HepG2 (cell line): ENCODE data around the gene ADAMTS14. TPM values are rescaled to one million over a fixed set of nuclear protein-coding genes. Genes with fewer than 3 reads are reported as not detected.

Experiments used
- ATAC-seq: fragments of 200-7000 bp; cut with Tn5 transposase; 3 replicates; pipeline ENCODE4 v1.9.1; 2020; ENCODE audit warnings: mild to moderate bottlenecking, moderate library complexity
- BruUV-seq: library from RNA; stranded (reverse); fragments of 400-500 nt; replicated peaks from 2 replicates; lab custom pipeline; 2021; lab: Mats Ljungman, UMichigan
- CTCF ChIA-PET: fragments of 300-600 bp; formaldehyde crosslinking; extraction: SDS; loops from one replicate; lab custom pipeline; 2021; ENCODE audit warnings: low total read pairs, inconsistent platforms, low intra/inter-chr PET ratio; lab: Yijun Ruan, JAX
- POLR2A ChIA-PET: fragments of 350-600 bp; sonication (Branson Sonifier 250); formaldehyde crosslinking; loops from one replicate; lab custom pipeline; 2020; ENCODE audit warnings: antibody characterized with exemption, inconsistent platforms; lab: Yijun Ruan, JAX
- DNase-seq: peaks from one replicate; pipeline ENCODE4 v3.0.0-alpha.2; 2015; ENCODE audit warnings: low spot score
- FAIRE-seq: peaks from 3 replicates; lab custom pipeline; 2011; peaks lifted over from hg19 to GRCh38; lab: Jason Lieb, UNC
- H2AFZ ChIP-seq: one replicate; pipeline ENCODE4 v1.6.1; 2011; ENCODE audit warnings: low read length, inconsistent platforms
- H3K27ac ChIP-seq: fragments of 300-600 bp; 3 replicates; pipeline ENCODE4 v1.8.0; 2011; ENCODE audit warnings: mixed run types, mild to moderate bottlenecking, mixed read lengths, low read length, inconsistent platforms; ENCODE audit not compliant: insufficient read depth; ENCODE audit errors: extremely low read length
- H3K27me3 ChIP-seq, 2 experiments: fragments of 200-600 bp in 1 of 2; 2 replicates in 1 of 2; 3 replicates in 1 of 2; pipeline versions ENCODE4 v1.6.0 to v1.8.0; 2011; ENCODE audit warnings: low read length in 2 of 2, mild to moderate bottlenecking in 2 of 2, moderate library complexity in 2 of 2, inconsistent platforms in 1 of 2; ENCODE audit not compliant: insufficient read depth in 2 of 2, control insufficient read depth in 1 of 2
- H3K36me3 ChIP-seq, 2 experiments: fragments of 200-600 bp in 1 of 2; replicated peaks in 1 of 2; 2 replicates in 1 of 2; 3 replicates in 1 of 2; pipeline versions ENCODE4 v1.5.1 to v1.8.0; 2011; ENCODE audit warnings: low read length in 2 of 2, inconsistent platforms in 1 of 2; ENCODE audit not compliant: insufficient read depth in 2 of 2, control insufficient read depth in 1 of 2
- H3K4me1 ChIP-seq: 2 replicates; pipeline ENCODE4 v1.5.1; 2012; ENCODE audit warnings: low read length, inconsistent platforms; ENCODE audit not compliant: insufficient read depth
- H3K4me2 ChIP-seq: 2 replicates; pipeline ENCODE4 v1.6.0; 2011; ENCODE audit warnings: low read depth, low read length, inconsistent platforms
- H3K4me3 ChIP-seq, 3 experiments: fragments of 200-600 bp in 1 of 3; sonication (generic), shearing (Covaris generic) in 1 of 3; replicated peaks in 1 of 3; 2 replicates each; pipeline ENCODE4 v1.5.1; 2011 to 2016; ENCODE audit warnings: low read length in 3 of 3, inconsistent platforms in 2 of 3, low read depth in 2 of 3, mild to moderate bottlenecking in 2 of 3, control low read depth in 1 of 3, mixed read lengths in 1 of 3; ENCODE audit not compliant: insufficient read depth in 1 of 3
- H3K79me2 ChIP-seq: one replicate; pipeline ENCODE4 v1.6.1; 2011; ENCODE audit warnings: low read length, inconsistent platforms; ENCODE audit not compliant: insufficient read depth
- H3K9ac ChIP-seq: 2 replicates; pipeline ENCODE4 v1.6.0; 2011; ENCODE audit warnings: mild to moderate bottlenecking, low read depth, low read length, inconsistent platforms; ENCODE audit not compliant: insufficient read depth
- H3K9me3 ChIP-seq: 2 replicates; pipeline ENCODE4 v1.5.1; 2012; ENCODE audit warnings: mild to moderate bottlenecking, low read length
- H4K20me1 ChIP-seq: 2 replicates; pipeline ENCODE4 v1.6.0; 2011; ENCODE audit warnings: inconsistent platforms, mild to moderate bottlenecking, low read length, moderate library complexity; ENCODE audit not compliant: insufficient read depth
- FIP1L1 ChIP-seq: fragments of 200-400 bp; formaldehyde crosslinking; IDR thresholded peaks from 2 replicates; pipeline ENCODE4 v1.6.1; 2018; ENCODE audit warnings: low read depth, mild to moderate bottlenecking, low read length, moderate library complexity, borderline replicate concordance; ENCODE audit not compliant: insufficient read depth
- HES4 ChIP-seq: sonication (generic); formaldehyde crosslinking; IDR thresholded peaks from 2 replicates; pipeline ENCODE4 v1.9.0; 2021; ENCODE audit warnings: mild to moderate bottlenecking, missing genetic modification reagents, borderline replicate concordance
- MED8 ChIP-seq: sonication (generic); formaldehyde crosslinking; IDR thresholded peaks from 2 replicates; pipeline ENCODE4 v1.8.1; 2023; ENCODE audit warnings: mild to moderate bottlenecking, missing genetic modification reagents; ENCODE audit not compliant: insufficient replicate concordance
- NCOA2 ChIP-seq: sonication (generic); formaldehyde crosslinking; IDR thresholded peaks from 2 replicates; pipeline ENCODE4 v1.8.0; 2022; ENCODE audit warnings: inconsistent platforms
- NCOR1 ChIP-seq: fragments of 200-600 bp; sonication (generic); IDR thresholded peaks from 2 replicates; pipeline ENCODE4 v1.7.0; 2017; ENCODE audit warnings: antibody characterized with exemption, low read length, borderline replicate concordance
- RAD21 ChIP-seq: fragments of 450-650 bp; formaldehyde crosslinking; IDR thresholded peaks from 2 replicates; pipeline ENCODE4 v1.5.0; 2020; ENCODE audit warnings: mild to moderate bottlenecking
- STAG1 ChIP-seq: sonication (generic); formaldehyde crosslinking; IDR thresholded peaks from 2 replicates; pipeline ENCODE4 v1.4.0; 2020; ENCODE audit warnings: missing genetic modification reagents
- WGBS: methylation state at CpG from one replicate; pipeline ENCODE4 v1.1.6; 2017; ENCODE audit warnings: low lambda C conversion rate; 5-methylcytosine and 5-hydroxymethylcytosine counted together
- in situ Hi-C: cut with HindIII; loops from 2 replicates; pipeline ENCODE4 v1.10.0; 2017; ENCODE audit warnings: low pct_unique_long_range_greater_than_20kb; ENCODE audit not compliant: extremely low pct_ligation_motif_present
- intact Hi-C: fragments of 100-400 bp; cut with micrococcal nuclease; formaldehyde crosslinking; loops from one replicate; pipeline ENCODE4 v1.10.0; 2022; ENCODE audit not compliant: unreplicated experiment
- polyA plus RNA-seq, 8 experiments: library from polyadenylated mRNA; depleted of rRNA in 3 of 8; stranded (reverse) in 7 of 8; unstranded in 1 of 8; fragments of >200 nt; fragmentation: Illumina TruSeq in 4 of 8; extraction: Trizol in 4 of 8; gene quantifications; 2 replicates each; pipeline versions ENCODE4 v1.2.1 to v1.2.3, GENCODE V29; 2011 to 2016; ENCODE audit warnings: low read depth in 4 of 8, missing spikeins in 1 of 8, mixed read lengths in 1 of 8; ENCODE audit not compliant: insufficient read depth in 1 of 8
- total RNA-seq, 5 experiments: library from RNA; depleted of rRNA; stranded (reverse); fragments of >200 nt; fragmentation: Illumina TruSeq; extraction: Trizol; gene quantifications; 2 replicates each; pipeline ENCODE4 v1.2.3, GENCODE V29; 2016; ENCODE audit warnings: low read depth in 1 of 5
- TF ChIP-seq, protein P1 (sequence below): sonication (generic); formaldehyde crosslinking; IDR thresholded peaks from 2 replicates; pipeline ENCODE4 v1.4.0; 2020; ENCODE audit warnings: missing genetic modification reagents
- TF ChIP-seq, protein P2 (sequence below): sonication (generic); formaldehyde crosslinking; IDR thresholded peaks from 2 replicates; pipeline ENCODE4 v1.5.0; 2020; ENCODE audit warnings: mild to moderate bottlenecking, missing genetic modification reagents, moderate library complexity
- TF ChIP-seq, protein P3 (sequence below): sonication (generic); formaldehyde crosslinking; IDR thresholded peaks from 2 replicates; pipeline ENCODE4 v1.5.1; 2020; ENCODE audit warnings: missing genetic modification reagents, mild to moderate bottlenecking, borderline replicate concordance
- TF ChIP-seq, protein P4 (sequence below): IDR thresholded peaks from 2 replicates; pipeline ENCODE4 v1.6.1; 2016; ENCODE audit warnings: missing genetic modification reagents, missing compliant biosample characterization

The ADAMTS14 gene
- total and polyA plus RNA-seq, 2 of the 13 experiments (the other 11 are each of a cell fraction or from before 2014, with no cell fraction given): 0.04 to 0.07 TPM

DNA sequence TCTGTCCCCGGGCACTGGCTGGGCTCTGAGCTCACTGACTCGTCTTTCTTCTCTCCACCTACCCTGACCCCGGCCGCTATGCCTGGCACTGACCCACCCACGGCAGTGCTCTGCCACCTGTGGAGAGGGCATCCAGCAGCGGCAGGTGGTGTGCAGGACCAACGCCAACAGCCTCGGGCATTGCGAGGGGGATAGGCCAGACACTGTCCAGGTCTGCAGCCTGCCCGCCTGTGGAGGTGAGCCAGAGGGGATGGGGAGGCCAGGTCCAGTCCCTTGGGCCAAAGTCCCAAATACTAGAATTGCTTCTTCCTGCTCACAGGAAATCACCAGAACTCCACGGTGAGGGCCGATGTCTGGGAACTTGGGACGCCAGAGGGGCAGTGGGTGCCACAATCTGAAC lies 85.5 kb downstream of the ADAMTS14 start:
- no peaks in the 10 kb centered on the region for H3K27me3 ChIP-seq
- intact Hi-C loops: loop anchor here (2.0 kb wide), 1 partner anchor 139 kb away; no protein-coding TSS in a partner anchor
- in situ Hi-C loops: no loop called here
- peaks cover 5% of the 10 kb centered on the region; the same call in 1 of the 2 replicates for H3K4me1 ChIP-seq
- BruUV-seq: no TSS peak
- H3K36me3 ChIP-seq: no peaks in the 10 kb centered on the region
- H4K20me1 ChIP-seq: no peaks in the 10 kb centered on the region
- ChIA-PET CTCF (interaction anchor here (2.3 to 2.7 kb wide), 2 partner anchors 198 to 208 kb away, joined by 26 to 27 read pairs; no protein-coding TSS in a partner anchor), POLR2A (no interaction called here)
- WGBS: 56% methylated on average over 7 of the region's 13 CpGs
- no peak for FAIRE-seq
- TF ChIP-seq NCOR1 (no peak), FIP1L1 (no peak), MED8 (CRISPR knock-in tag) (no peak)
- H2AFZ ChIP-seq: no peak overlapping the region
- H3K9me3 ChIP-seq: no peaks in the 10 kb centered on the region
- H3K4me2 ChIP-seq: no peak overlapping the region
- no peak overlapping the region for H3K27ac ChIP-seq
- H3K9ac ChIP-seq: no peak overlapping the region
- H3K4me3 ChIP-seq: no peak overlapping the region
- no peak for ATAC-seq
- no peak for DNase-seq
- H3K79me2 ChIP-seq: no peaks in the 10 kb centered on the region

DNA sequence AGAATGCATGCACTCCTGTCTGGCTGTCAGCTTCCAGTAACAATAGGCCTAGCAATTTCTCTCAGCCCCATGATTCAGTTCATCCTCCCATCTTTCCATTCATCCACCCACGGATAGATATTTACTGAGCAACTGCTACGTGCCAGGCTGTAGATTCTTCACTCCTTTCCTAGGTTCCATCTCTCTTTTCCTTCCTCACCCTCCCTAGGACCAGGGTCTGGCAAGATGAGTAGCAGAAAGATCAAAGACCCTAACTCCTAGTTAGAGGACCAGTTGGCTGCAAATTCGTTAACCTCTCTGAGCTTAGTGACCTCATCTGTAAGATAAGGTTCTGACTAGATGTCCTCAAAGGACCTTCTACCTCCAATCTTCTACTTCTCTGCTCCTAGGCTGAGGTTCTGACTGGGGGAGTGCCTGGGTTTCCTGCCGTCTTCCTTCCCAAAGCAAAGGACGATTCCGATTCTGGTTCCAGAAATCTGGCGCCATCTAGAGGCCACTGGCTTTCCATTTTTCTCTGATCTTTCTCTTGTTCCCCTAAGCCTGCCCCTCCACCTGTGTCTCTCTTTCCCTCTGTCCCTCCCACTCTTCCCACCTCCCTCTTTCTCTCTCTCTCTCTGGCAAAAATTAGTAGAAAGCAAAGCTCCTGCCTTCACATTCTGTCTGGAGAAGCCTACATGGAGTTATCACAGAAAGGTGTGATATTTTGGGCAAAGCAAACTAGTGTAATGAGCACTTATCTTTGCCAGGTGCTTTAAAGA lies 86.6 kb downstream of the ADAMTS14 start:
- BruUV-seq: no TSS peak
- CTCF ChIA-PET: interaction anchor here (1.0 to 2.7 kb wide), 5 partner anchors 22 to 209 kb away, joined by 3 to 27 read pairs (median 5); no protein-coding TSS in a partner anchor
- TF ChIP-seq, protein P1, sequence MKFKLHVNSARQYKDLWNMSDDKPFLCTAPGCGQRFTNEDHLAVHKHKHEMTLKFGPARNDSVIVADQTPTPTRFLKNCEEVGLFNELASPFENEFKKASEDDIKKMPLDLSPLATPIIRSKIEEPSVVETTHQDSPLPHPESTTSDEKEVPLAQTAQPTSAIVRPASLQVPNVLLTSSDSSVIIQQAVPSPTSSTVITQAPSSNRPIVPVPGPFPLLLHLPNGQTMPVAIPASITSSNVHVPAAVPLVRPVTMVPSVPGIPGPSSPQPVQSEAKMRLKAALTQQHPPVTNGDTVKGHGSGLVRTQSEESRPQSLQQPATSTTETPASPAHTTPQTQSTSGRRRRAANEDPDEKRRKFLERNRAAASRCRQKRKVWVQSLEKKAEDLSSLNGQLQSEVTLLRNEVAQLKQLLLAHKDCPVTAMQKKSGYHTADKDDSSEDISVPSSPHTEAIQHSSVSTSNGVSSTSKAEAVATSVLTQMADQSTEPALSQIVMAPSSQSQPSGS (CRISPR knock-in tag): no peak
- TF ChIP-seq RAD21 (peak; percentile 50; the same call in 1 of the 2 replicates), NCOA2 (CRISPR knock-in tag) (no peak), STAG1 (CRISPR knock-in tag) (peak; percentile 85), HES4 (CRISPR knock-in tag) (no peak)
- TF ChIP-seq, protein P2, sequence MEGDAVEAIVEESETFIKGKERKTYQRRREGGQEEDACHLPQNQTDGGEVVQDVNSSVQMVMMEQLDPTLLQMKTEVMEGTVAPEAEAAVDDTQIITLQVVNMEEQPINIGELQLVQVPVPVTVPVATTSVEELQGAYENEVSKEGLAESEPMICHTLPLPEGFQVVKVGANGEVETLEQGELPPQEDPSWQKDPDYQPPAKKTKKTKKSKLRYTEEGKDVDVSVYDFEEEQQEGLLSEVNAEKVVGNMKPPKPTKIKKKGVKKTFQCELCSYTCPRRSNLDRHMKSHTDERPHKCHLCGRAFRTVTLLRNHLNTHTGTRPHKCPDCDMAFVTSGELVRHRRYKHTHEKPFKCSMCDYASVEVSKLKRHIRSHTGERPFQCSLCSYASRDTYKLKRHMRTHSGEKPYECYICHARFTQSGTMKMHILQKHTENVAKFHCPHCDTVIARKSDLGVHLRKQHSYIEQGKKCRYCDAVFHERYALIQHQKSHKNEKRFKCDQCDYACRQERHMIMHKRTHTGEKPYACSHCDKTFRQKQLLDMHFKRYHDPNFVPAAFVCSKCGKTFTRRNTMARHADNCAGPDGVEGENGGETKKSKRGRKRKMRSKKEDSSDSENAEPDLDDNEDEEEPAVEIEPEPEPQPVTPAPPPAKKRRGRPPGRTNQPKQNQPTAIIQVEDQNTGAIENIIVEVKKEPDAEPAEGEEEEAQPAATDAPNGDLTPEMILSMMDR (CRISPR knock-in tag): peak; percentile 81
- TF ChIP-seq, protein P3, sequence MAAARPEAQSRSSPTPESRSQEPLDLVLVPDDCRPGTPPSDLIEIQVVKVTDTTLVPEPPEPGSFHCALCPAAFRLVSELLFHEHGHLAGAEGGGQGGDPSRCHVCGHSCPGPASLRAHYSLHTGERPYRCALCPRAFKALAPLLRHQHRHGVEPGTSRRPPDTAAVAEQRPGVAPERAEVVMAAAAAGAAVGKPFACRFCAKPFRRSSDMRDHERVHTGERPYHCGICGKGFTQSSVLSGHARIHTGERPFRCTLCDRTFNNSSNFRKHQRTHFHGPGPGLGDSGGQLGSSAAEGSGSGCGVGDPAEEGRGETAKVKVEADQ (CRISPR knock-in tag): no peak
- TF ChIP-seq, protein P4, sequence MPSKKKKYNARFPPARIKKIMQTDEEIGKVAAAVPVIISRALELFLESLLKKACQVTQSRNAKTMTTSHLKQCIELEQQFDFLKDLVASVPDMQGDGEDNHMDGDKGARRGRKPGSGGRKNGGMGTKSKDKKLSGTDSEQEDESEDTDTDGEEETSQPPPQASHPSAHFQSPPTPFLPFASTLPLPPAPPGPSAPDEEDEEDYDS (CRISPR knock-in tag): no peak

More for the DNA sequence above, 86.6 kb downstream of the ADAMTS14 start:
- peak; percentile 49 for ATAC-seq
- Histone ChIP-seq H3K9ac (no peak overlapping the region), H3K4me2 (no peak overlapping the region), H3K36me3 (no peaks in the 10 kb centered on the region), H3K79me2 (no peaks in the 10 kb centered on the region), H2AFZ (no peak overlapping the region), H3K9me3 (no peaks in the 10 kb centered on the region), H4K20me1 (no peaks in the 10 kb centered on the region), H3K4me1 (peaks cover 6% of the 10 kb centered on the region; the same call in 1 of the 2 replicates), H3K27me3 (no peaks in the 10 kb centered on the region), H3K4me3 (no peak overlapping the region), H3K27ac (no peak overlapping the region)
- 16% methylated on average over 7 of the region's 7 CpGs for WGBS
- POLR2A ChIA-PET: no interaction called here
- in situ Hi-C loops (no loop called here), intact Hi-C loops (loop anchor here (1.0 to 2.0 kb wide), 3 partner anchors 140 to 209 kb away; no protein-coding TSS in a partner anchor)
- DNase-seq: peak; percentile 52
- FAIRE-seq: peak; percentile 65
